Hepatocyte (in vitro differentiated cells): Measurements from ENCODE around the gene TCHP. TPM values are rescaled to one million over a fixed set of nuclear protein-coding genes. Genes with fewer than 3 reads are reported as not detected.

ENCODE experiments used
- DNase-seq: peaks from one replicate; pipeline ENCODE4 v3.0.0-alpha.2; 2016; ENCODE audit warnings: low spot score
- H2AFZ ChIP-seq: fragments of 200-600 bp; sonication (generic); 2 replicates; pipeline ENCODE4 v1.6.0; 2016; ENCODE audit warnings: antibody characterized with exemption, mild to moderate bottlenecking
- H3K27ac ChIP-seq: fragments of 200-600 bp; sonication (generic); 2 replicates; pipeline ENCODE4 v1.5.1; 2016; ENCODE audit warnings: mild to moderate bottlenecking
- H3K27me3 ChIP-seq: fragments of 200-600 bp; sonication (generic); 2 replicates; pipeline ENCODE4 v1.6.1; 2016
- H3K36me3 ChIP-seq: fragments of 200-600 bp; sonication (generic); replicated peaks from 2 replicates; pipeline ENCODE4 v1.5.1; 2016; ENCODE audit warnings: low read depth; ENCODE audit not compliant: insufficient read depth
- H3K4me1 ChIP-seq: fragments of 200-600 bp; sonication (generic); 2 replicates; pipeline ENCODE4 v1.5.1; 2016; ENCODE audit warnings: mild to moderate bottlenecking, moderate library complexity; ENCODE audit not compliant: insufficient read depth
- H3K4me2 ChIP-seq: fragments of 200-600 bp; sonication (generic); 2 replicates; pipeline ENCODE4 v1.6.0; 2016
- H3K4me3 ChIP-seq: fragments of 200-600 bp; sonication (generic); 2 replicates; pipeline ENCODE4 v1.5.1; 2016; ENCODE audit warnings: mild to moderate bottlenecking
- H3K79me2 ChIP-seq: fragments of 200-600 bp; sonication (generic); 2 replicates; pipeline ENCODE4 v1.6.0; 2017; ENCODE audit warnings: mild to moderate bottlenecking
- H3K9me2 ChIP-seq: fragments of 200-600 bp; sonication (generic); replicated peaks from 2 replicates; pipeline ENCODE4 v1.6.0; 2017; ENCODE audit warnings: mild to moderate bottlenecking; ENCODE audit not compliant: insufficient read depth
- H3K9me3 ChIP-seq: fragments of 200-600 bp; sonication (generic); 2 replicates; pipeline ENCODE4 v1.5.1; 2016; ENCODE audit warnings: low read depth, mild to moderate bottlenecking
- H4K20me1 ChIP-seq: fragments of 200-600 bp; sonication (generic); 2 replicates; pipeline ENCODE4 v1.6.0; 2016; ENCODE audit warnings: mild to moderate bottlenecking; ENCODE audit not compliant: insufficient read depth, poor library complexity, severe bottlenecking
- CTCF ChIP-seq: fragments of 200-600 bp; sonication (generic); IDR thresholded peaks from 2 replicates; pipeline ENCODE4 v1.5.1; 2016; ENCODE audit warnings: antibody characterized with exemption, mild to moderate bottlenecking; ENCODE audit not compliant: poor library complexity
- EZH2 ChIP-seq: fragments of 200-600 bp; sonication (generic); IDR thresholded peaks from 2 replicates; pipeline ENCODE4 v1.6.1; 2016; ENCODE audit warnings: antibody characterized with exemption, mild to moderate bottlenecking, borderline replicate concordance
- EZH2phosphoT487 ChIP-seq: fragments of 200-600 bp; sonication (generic); IDR thresholded peaks from one replicate; pipeline ENCODE4 v1.6.1; 2018; ENCODE audit warnings: antibody characterized with exemption, mild to moderate bottlenecking, low read depth, moderate library complexity; ENCODE audit not compliant: unreplicated experiment, severe bottlenecking
- WGBS: methylation state at CpG from one replicate; pipeline ENCODE4 v1.1.6; 2016; ENCODE audit warnings: low lambda C conversion rate; ENCODE audit errors: missing lambda C conversion rate; 5-methylcytosine and 5-hydroxymethylcytosine counted together
- polyA plus RNA-seq: library from polyadenylated mRNA; unstranded; fragments of >200 nt; fragmentation: Nextera tagmentation; extraction: Ambion mirVana; gene quantifications from 2 replicates; pipeline ENCODE4 v1.2.1, GENCODE V29; 2016
- total RNA-seq: library from RNA; depleted of rRNA; stranded (reverse); fragments of >200 nt; gene quantifications from 2 replicates; pipeline ENCODE4 v1.2.3, GENCODE V29; 2014

Gene TCHP
- total and polyA plus RNA-seq, 2 experiments from 2014 or later: 5.5 to 8.0 TPM

GRCh38 chr12:109916045-109916444, 16.0 kb downstream of the TCHP start:
- Histone ChIP-seq H3K79me2 (no peaks in the 10 kb centered on the region), H3K9me2 (no peaks in the 10 kb centered on the region), H3K27me3 (no peaks in the 10 kb centered on the region), H4K20me1 (no peaks in the 10 kb centered on the region), H3K36me3 (no peaks in the 10 kb centered on the region), H3K4me1 (no peaks in the 10 kb centered on the region), H2AFZ (no peak overlapping the region), H3K27ac (no peak overlapping the region), H3K4me2 (no peak overlapping the region), H3K9me3 (no peaks in the 10 kb centered on the region), H3K4me3 (no peak overlapping the region)
- DNase-seq: no peak
- no peak for TF ChIP-seq EZH2phosphoT487
- TF ChIP-seq EZH2: no peak
- TF ChIP-seq CTCF: no peak
- WGBS: 95% methylated on average over 4 of the region's 4 CpGs

DNA sequence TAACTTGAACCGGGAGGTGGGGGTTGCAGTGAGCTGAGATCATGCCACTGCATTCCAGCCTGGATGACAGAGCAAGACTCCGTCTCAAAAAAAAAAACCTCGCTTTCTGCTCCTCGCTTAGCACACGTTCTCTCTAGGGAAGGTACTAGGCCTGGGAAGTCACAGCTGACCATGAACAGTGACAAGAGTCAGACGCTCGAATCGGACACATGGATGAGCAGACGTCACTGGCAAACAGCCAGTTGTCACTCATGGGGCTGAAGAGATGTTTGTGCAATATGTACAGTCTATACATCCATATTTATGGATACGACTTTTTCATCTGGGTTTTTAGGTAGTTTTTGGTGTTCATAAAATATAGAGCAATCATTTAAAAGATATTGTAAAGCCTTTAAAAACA, 19.4 kb downstream of the TCHP start:
- Histone ChIP-seq H3K79me2 (no peaks in the 10 kb centered on the region), H3K9me2 (no peaks in the 10 kb centered on the region), H3K36me3 (no peaks in the 10 kb centered on the region), H3K9me3 (no peaks in the 10 kb centered on the region), H3K27ac (no peak overlapping the region), H3K4me2 (no peak overlapping the region), H3K27me3 (no peaks in the 10 kb centered on the region), H4K20me1 (no peaks in the 10 kb centered on the region), H3K4me1 (no peaks in the 10 kb centered on the region), H3K4me3 (no peak overlapping the region), H2AFZ (no peak overlapping the region)
- DNase-seq: no peak
- 92% methylated on average over 10 of the region's 10 CpGs for WGBS
- TF ChIP-seq CTCF (no peak), EZH2phosphoT487 (no peak), EZH2 (no peak)

DNA sequence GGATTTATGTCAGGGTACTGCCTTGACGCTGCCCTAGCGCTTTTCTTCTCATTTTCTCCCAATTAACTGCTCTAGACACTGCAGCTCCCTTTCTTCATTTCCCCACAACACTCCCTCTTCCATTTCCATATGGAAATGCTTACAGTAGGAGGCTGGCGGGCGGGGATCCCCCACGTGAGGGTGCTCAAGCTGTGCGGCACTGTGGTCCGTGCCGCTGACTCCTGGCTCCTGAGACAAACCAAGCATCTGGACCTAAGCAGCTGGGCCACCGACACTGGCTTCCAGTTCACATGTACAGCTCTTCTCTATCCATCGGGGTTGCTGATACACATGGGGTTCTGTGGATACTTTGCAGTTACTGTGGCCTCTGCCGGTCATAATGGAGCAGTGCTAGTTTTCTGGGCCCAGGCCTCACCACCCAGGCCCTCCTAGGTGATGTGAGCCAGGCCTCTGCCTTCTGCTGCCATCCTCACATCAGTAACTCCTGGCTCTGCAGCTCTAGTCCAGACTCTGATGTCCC, 20.2 kb downstream of the TCHP start:
- 90% methylated on average over 11 of the region's 11 CpGs for WGBS

More for the DNA sequence above, 20.2 kb downstream of the TCHP start:
- DNase-seq: no peak
- H3K4me1 ChIP-seq: no peaks in the 10 kb centered on the region
- no peaks in the 10 kb centered on the region for H3K36me3 ChIP-seq
- no peak overlapping the region for H3K27ac ChIP-seq
- TF ChIP-seq CTCF (no peak), EZH2phosphoT487 (no peak), EZH2 (no peak)
- no peaks in the 10 kb centered on the region for H3K9me3 ChIP-seq
- no peaks in the 10 kb centered on the region for H3K9me2 ChIP-seq
- H3K27me3 ChIP-seq: no peaks in the 10 kb centered on the region
- no peak overlapping the region for H3K4me3 ChIP-seq
- no peaks in the 10 kb centered on the region for H3K79me2 ChIP-seq
- no peaks in the 10 kb centered on the region for H4K20me1 ChIP-seq
- no peak overlapping the region for H2AFZ ChIP-seq
- H3K4me2 ChIP-seq: no peak overlapping the region
